Measurements from ENCODE around the gene MACC1.

MACC1 gene

GRCh38 chr7:20217193-20217948, at the start of gene MACC1:
MACC1 (minus strand) TSS chr7:20217384; CDS start chr7:20161862, 55,522 bp downstream.
- DNase-seq (ENCODE audit: low read depth): no peak

- DNase-seq (ENCODE audit: low read depth): no peak
Measured at GRCh38 chr7:20264623-20265022, 47.4 kb upstream of the MACC1 start.

GRCh38 chr7:20260223-20260622, 43.0 kb upstream of the MACC1 start:
- no peak for DNase-seq (ENCODE audit: low read depth)

GRCh38 chr7:20257212-20257611, 40.0 kb upstream of the MACC1 start:
- no peak for DNase-seq (ENCODE audit: low read depth)

- DNase-seq (ENCODE audit: low read depth): no peak
Measured at GRCh38 chr7:20249920-20250319, 32.7 kb upstream of the MACC1 start.

- DNase-seq (ENCODE audit: low read depth): no peak
Measured at GRCh38 chr7:20249376-20249775, 32.2 kb upstream of the MACC1 start.

- DNase-seq (ENCODE audit: low read depth): no peak
Measured at GRCh38 chr7:20246236-20246635, 29.1 kb upstream of the MACC1 start.

- no peak for DNase-seq (ENCODE audit: low read depth)
Measured at GRCh38 chr7:20244334-20245120, 27.3 kb upstream of the MACC1 start.

- DNase-seq (ENCODE audit: low read depth): no peak
Measured at GRCh38 chr7:20241911-20242261, 24.7 kb upstream of the MACC1 start.

GRCh38 chr7:20241194-20241910, 24.2 kb upstream of the MACC1 start:
- DNase-seq (ENCODE audit: low read depth): no peak

- no peak for DNase-seq (ENCODE audit: low read depth)
Measured at GRCh38 chr7:20240080-20240926, 23.1 kb upstream of the MACC1 start.

GRCh38 chr7:20238754-20239324, 21.7 kb upstream of the MACC1 start:
- no peak for DNase-seq (ENCODE audit: low read depth)

- no peak for DNase-seq (ENCODE audit: low read depth)
Measured at GRCh38 chr7:20238194-20238753, 21.1 kb upstream of the MACC1 start.

- no peak for DNase-seq (ENCODE audit: low read depth)
Measured at GRCh38 chr7:20237464-20238193, 20.4 kb upstream of the MACC1 start.

GRCh38 chr7:20236790-20237189, 19.6 kb upstream of the MACC1 start:
- no peak for DNase-seq (ENCODE audit: low read depth)

GRCh38 chr7:20236043-20236442, 18.9 kb upstream of the MACC1 start:
- no peak for DNase-seq (ENCODE audit: low read depth)

- DNase-seq (ENCODE audit: low read depth): no peak
Measured at GRCh38 chr7:20235288-20235687, 18.1 kb upstream of the MACC1 start.

GRCh38 chr7:20233362-20233761, 16.2 kb upstream of the MACC1 start:
- DNase-seq (ENCODE audit: low read depth): no peak

GRCh38 chr7:20232848-20233247, 15.7 kb upstream of the MACC1 start:
- DNase-seq (ENCODE audit: low read depth): no peak

- DNase-seq (ENCODE audit: low read depth): no peak
Measured at GRCh38 chr7:20229646-20230500, 12.7 kb upstream of the MACC1 start.

All from stimulated activated CD8-positive, alpha-beta memory T cell treated with anti-CD3 and anti-CD28 coated beads, Interleukin-12 subunit alpha, Interleukin-12 subunit beta, amount 100 ng/mL, for 1 hour (primary cell).